ENCODE results near the gene CLK2. TPM values are rescaled to one million over a fixed set of nuclear protein-coding genes. Genes with fewer than 3 reads are reported as not detected.

CLK2 gene
- total RNA-seq, 1 experiment from 2014 or later, result 43.9 TPM

GRCh38 chr1:155316922-155317321 is 43.6 kb upstream of the CLK2 start:
- peaks cover 4% of the 10 kb centered on the region; the same call in 1 of the 2 replicates for H4K20me1 ChIP-seq (ENCODE audit: insufficient read depth)
- intact Hi-C loops (cut with micrococcal nuclease; ENCODE audit: unreplicated experiment), result no loop called here
- TF ChIP-seq EZH2 (IDR thresholded peaks at IDR 0.05; ENCODE audit: low read depth), result no peak
- TF ChIP-seq CTCF (conservative IDR thresholded peaks at IDR 0.05), result no peak
- H3K79me2 ChIP-seq (ENCODE audit: low read depth), result peaks cover 13% of the 10 kb centered on the region
- no TSS peak for BruUV-seq (replicated peaks)
- H3K36me3 ChIP-seq (ENCODE audit: low read depth), result peaks cover 10% of the 10 kb centered on the region
- no peaks in the 10 kb centered on the region for H3K27me3 ChIP-seq (ENCODE audit: insufficient read depth, low read depth)
- ChIA-PET CTCF (no interaction called here), POLR2A (ENCODE audit: unreplicated experiment) (interaction anchor here (0.6 kb wide), 1 partner anchor 132 kb away, joined by 5 read pairs; no protein-coding TSS in a partner anchor)
- H3K4me3 ChIP-seq, result no peak overlapping the region
- no peaks in the 10 kb centered on the region; the same call in 1 of the 2 replicates for H3K9me3 ChIP-seq (ENCODE audit: insufficient read depth, low read depth)
- no peak for DNase-seq
- no peak overlapping the region for H3K4me2 ChIP-seq
- H2AFZ ChIP-seq, result no peak overlapping the region
- no peaks in the 10 kb centered on the region for H3K4me1 ChIP-seq (replicated peaks; ENCODE audit: insufficient read depth)
- no peaks in the 10 kb centered on the region for H3K9me2 ChIP-seq (ENCODE audit: insufficient read depth)
- no peak overlapping the region for H3K27ac ChIP-seq
- H3F3A ChIP-seq (ENCODE audit: insufficient read depth, low read depth), result peaks cover 58% of the 10 kb centered on the region

DNA sequence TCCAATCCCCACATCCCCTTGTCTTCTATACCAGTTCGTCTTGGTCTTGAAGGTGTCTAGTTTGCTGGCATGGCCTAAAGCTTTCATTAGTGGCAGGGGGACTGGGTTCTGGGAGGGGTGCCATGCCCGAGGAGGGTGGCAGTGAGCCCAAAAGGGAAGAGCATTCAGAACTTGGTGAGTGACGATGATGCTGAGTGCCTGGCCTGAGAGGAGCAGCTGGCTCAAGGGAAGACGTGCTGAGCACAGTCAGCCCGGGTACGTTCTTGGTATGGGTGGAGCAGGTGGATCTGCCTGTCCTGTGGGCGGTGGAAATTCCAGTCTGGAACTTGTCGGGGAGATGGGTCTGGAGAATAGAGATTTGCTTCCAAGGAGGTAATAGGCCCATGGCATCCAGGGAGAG is 40.0 kb upstream of the CLK2 start:
- ChIA-PET CTCF (no interaction called here), POLR2A (ENCODE audit: unreplicated experiment) (no interaction called here)
- no TSS peak for BruUV-seq (replicated peaks)

GRCh38 chr1:155309423-155310021 is 36.2 kb upstream of the CLK2 start:
- no peaks in the 10 kb centered on the region for H3K9me3 ChIP-seq (ENCODE audit: insufficient read depth, low read depth)
- TF ChIP-seq CTCF (conservative IDR thresholded peaks at IDR 0.05) (no peak), EZH2 (IDR thresholded peaks at IDR 0.05; ENCODE audit: low read depth) (no peak)
- 0 out of 2 replicates have a peak, but pooled peaks cover 6% of the 10 kb centered on the region for H3K9me2 ChIP-seq (ENCODE audit: insufficient read depth)
- H3K4me1 ChIP-seq (replicated peaks; ENCODE audit: insufficient read depth), result peaks cover 26% of the 10 kb centered on the region
- no peaks in the 10 kb centered on the region for H3K27me3 ChIP-seq (ENCODE audit: insufficient read depth, low read depth)
- peaks cover 16% of the 10 kb centered on the region; the same call in 1 of the 2 replicates for H4K20me1 ChIP-seq (ENCODE audit: insufficient read depth)
- POLR2A ChIA-PET (ENCODE audit: unreplicated experiment), result interaction anchor here (0.6 to 1.0 kb wide), 3 partner anchors 14 to 1648 kb away, joined by 3 to 7 read pairs (median 3); no protein-coding TSS in a partner anchor
- H3K4me3 ChIP-seq, result peak overlapping the region; percentile 88
- H3K36me3 ChIP-seq (ENCODE audit: low read depth), result peaks cover 4% of the 10 kb centered on the region
- intact Hi-C loops (cut with micrococcal nuclease; ENCODE audit: unreplicated experiment), result loop anchor here (2.0 to 5.0 kb wide), 2 partner anchors 37 to 47 kb away; partner anchors contain the start of genes CLK2 and SCAMP3
- peak overlapping the region; percentile 91 for H3K27ac ChIP-seq
- H2AFZ ChIP-seq, result peak overlapping the region; percentile 72
- peaks cover 44% of the 10 kb centered on the region for H3K79me2 ChIP-seq (ENCODE audit: low read depth)
- CTCF ChIA-PET, result no interaction called here
- peak; percentile 63 to 67 for DNase-seq
- H3F3A ChIP-seq (ENCODE audit: insufficient read depth, low read depth), result peaks cover 21% of the 10 kb centered on the region
- no TSS peak for BruUV-seq (replicated peaks)
- H3K4me2 ChIP-seq, result peak overlapping the region; percentile 91

More for the DNA sequence above, 40.0 kb upstream of the CLK2 start:
- no peaks in the 10 kb centered on the region for H3K9me2 ChIP-seq (ENCODE audit: insufficient read depth)
- no peak for DNase-seq
- no peak for TF ChIP-seq EZH2 (IDR thresholded peaks at IDR 0.05; ENCODE audit: low read depth)
- no peak overlapping the region for H3K4me2 ChIP-seq
- H3K9me3 ChIP-seq (ENCODE audit: insufficient read depth, low read depth), result no peaks in the 10 kb centered on the region; the same call in 1 of the 2 replicates
- peaks cover 20% of the 10 kb centered on the region; the same call in 1 of the 2 replicates for H4K20me1 ChIP-seq (ENCODE audit: insufficient read depth)
- peaks cover 19% of the 10 kb centered on the region for H3K4me1 ChIP-seq (replicated peaks; ENCODE audit: insufficient read depth)
- intact Hi-C loops (cut with micrococcal nuclease; ENCODE audit: unreplicated experiment), result no loop called here
- H2AFZ ChIP-seq, result no peak overlapping the region
- no peaks in the 10 kb centered on the region for H3K27me3 ChIP-seq (ENCODE audit: insufficient read depth, low read depth)
- H3K79me2 ChIP-seq (ENCODE audit: low read depth), result peaks cover 44% of the 10 kb centered on the region
- peaks cover 10% of the 10 kb centered on the region for H3K36me3 ChIP-seq (ENCODE audit: low read depth)
- H3K27ac ChIP-seq, result no peak overlapping the region
- H3K4me3 ChIP-seq, result no peak overlapping the region
- H3F3A ChIP-seq (ENCODE audit: insufficient read depth, low read depth), result peaks cover 29% of the 10 kb centered on the region
